Measurements from ENCODE around the gene ALK.
A peak's percentile ranks its signal among the peaks of the same experiment; 100 is the strongest.

Gene ALK

GRCh38 chr2:29525921-29526320 lies 395.5 kb downstream of the ALK start:
- DNase-seq: no peak

- DNase-seq: no peak
Observed at GRCh38 chr2:29524652-29525051, 396.7 kb downstream of the ALK start.

GRCh38 chr2:29522951-29523669 lies 398.3 kb downstream of the ALK start:
- DNase-seq: no peak

DNA sequence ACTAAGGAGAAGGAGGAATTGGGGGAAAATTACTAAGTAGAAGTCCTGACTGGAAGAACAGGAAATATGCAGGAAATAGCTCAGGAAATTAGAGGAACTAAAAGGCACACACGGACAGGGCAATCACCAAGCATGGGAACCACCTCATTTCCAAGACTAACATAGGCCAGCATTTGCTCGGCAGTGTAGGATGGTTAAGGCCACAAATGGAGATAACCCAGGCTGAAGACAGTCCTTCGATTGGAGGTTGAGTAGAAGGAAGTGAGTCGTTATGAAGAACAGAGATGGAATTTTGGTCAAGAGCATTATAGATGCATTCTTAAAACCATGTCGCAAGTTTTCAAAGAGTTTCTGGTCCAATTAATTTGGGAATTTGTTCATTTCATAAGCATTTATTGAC lies 401.4 kb downstream of the ALK start:
- DNase-seq: no peak

DNA sequence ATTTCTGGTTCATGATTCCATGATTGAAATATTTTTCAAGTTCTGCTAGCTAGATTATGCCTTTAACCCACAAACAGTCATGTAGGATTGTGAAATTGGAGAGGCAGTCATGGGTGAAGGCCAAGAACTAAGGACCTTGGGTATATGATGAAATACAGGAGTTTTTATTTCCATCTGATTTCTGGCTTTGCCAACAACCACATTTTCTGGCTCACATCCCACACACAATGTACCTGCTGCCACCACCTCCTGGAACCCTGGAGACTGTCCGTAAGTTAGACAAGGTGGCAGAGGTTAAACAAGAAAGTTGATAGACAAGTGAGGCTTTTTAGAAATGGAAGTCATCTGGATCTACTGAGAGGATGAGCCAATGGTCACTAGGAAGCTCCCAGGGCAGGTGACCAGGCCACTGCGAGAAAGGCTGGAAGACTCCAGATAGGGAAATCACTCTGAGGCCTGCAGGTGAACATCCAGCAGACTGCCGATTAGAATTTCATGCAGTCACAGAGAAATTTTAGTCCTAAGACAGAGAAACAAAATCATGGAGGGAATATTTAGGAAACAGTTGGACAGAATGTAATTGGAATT lies 402.0 kb downstream of the ALK start:
- no peak for DNase-seq

- no peak for DNase-seq
Observed at GRCh38 chr2:29518646-29519337, 402.6 kb downstream of the ALK start.

GRCh38 chr2:29518010-29518409 lies 403.4 kb downstream of the ALK start:
- DNase-seq: no peak

DNA sequence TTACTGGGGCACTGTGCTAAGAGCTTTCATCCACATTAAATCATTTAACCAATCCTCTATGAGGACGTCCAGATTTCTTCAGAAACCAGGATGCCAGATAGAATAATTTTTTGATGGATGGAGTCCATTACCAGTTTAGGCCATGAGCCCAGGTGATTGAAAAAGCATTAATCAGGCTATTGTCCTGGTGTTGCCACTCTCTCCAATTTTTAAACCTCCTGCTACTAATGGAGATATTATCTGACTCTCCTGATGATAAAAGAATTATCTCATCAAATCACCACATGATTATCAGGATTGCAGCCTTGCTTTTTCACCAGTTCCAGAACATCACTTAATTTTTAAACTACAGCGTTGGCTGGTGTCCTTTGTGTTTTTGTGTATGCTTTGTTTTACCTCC lies 404.0 kb downstream of the ALK start:
- DNase-seq: no peak

GRCh38 chr2:29516767-29517166 lies 404.6 kb downstream of the ALK start:
- DNase-seq: no peak

GRCh38 chr2:29509878-29510277 lies 411.5 kb downstream of the ALK start:
- no peak for DNase-seq

GRCh38 chr2:29509397-29509796 lies 412.0 kb downstream of the ALK start:
- DNase-seq: no peak

DNA sequence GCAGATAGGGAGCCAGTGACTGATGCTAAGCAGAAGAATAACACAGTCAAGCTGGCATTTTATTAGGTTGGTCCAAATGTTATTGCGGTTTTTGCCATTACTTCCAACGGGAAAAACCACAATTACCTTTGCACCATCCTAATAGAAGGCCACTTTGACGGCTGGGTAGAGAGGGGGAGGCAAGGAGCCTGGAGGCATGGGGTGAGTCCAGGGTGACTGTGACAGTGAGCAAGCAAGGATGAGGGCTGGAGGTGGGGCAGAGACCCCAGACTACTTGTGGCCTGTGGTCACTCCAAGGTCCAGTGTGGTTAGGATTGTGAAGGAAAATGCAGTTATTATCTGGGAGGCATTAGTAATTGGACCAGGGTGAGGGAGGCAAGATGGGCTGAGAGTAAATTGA lies 416.6 kb downstream of the ALK start:
- no peak for DNase-seq

- no peak for DNase-seq
Observed at GRCh38 chr2:29502460-29502911, 418.9 kb downstream of the ALK start.

- DNase-seq: no peak
Observed at GRCh38 chr2:29497375-29497774, 424.0 kb downstream of the ALK start.

DNA sequence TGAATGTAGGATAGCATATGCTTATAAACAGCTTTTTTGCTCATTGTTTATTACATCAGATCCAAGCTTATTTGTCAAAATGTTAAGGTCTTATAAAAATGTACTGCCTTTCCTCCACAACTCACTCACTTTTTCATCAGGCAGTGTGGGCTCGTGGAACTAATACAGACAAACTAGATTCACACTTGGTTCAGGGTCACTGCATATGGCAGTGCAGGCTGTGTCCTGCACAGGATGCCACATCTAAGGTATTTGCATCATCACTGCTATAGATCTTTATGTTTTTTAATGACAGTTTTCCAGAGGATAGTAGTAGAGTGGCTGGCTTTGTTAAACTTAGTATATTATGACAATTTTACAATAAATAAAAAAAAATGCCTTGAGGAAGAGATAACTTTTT lies 425.2 kb downstream of the ALK start:
- no peak for DNase-seq

DNA sequence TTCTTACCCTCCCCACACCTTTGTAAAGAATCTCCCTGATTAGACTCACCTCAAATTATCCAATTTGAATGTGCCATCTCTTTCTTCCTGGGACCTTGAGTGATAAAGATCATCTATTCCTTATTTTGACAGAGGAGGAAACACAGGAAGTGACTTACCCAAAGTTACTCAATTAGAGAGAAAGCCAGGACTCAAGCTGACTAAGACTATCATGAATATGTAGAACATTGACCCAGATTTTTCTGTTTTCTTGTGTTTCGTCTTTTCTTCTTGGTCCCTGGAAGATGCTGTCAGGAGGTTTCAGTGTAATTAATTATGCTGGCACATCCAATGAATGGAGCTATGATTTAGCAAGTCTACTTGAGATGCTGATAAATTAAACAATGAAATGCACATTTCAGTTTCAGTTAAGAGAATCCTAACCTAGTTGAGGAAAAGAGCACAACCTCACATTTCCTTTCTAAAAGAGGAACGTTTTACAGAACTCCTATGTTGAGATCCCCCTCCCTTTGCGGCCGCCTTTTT lies 425.8 kb downstream of the ALK start:
- no peak for DNase-seq

DNA sequence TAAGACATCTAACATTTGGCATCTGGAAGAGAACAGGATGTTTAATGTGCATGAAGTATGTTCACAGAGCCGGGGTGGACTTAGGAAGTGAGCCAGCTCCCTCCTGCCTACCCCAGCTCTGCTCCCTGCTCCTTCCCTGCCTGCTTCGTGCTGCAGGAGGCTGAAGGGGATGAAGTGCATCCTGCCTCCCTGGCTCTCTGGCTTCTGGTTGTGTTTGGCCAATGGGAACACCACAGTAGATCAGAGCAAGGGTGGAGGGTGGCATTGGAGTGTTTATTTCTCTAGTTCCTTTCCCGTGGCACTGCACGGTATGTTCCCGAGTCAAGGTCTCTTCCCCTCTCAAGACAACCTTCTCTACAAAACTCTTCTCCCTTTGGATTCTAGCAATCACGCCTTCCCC lies 426.3 kb downstream of the ALK start:
- DNase-seq: no peak

- DNase-seq: peak in 1 of 2 experiments; percentile 43
Observed at GRCh38 chr2:29492701-29493100, 428.7 kb downstream of the ALK start.

GRCh38 chr2:29490045-29490444 lies 431.3 kb downstream of the ALK start:
- DNase-seq: no peak

DNA sequence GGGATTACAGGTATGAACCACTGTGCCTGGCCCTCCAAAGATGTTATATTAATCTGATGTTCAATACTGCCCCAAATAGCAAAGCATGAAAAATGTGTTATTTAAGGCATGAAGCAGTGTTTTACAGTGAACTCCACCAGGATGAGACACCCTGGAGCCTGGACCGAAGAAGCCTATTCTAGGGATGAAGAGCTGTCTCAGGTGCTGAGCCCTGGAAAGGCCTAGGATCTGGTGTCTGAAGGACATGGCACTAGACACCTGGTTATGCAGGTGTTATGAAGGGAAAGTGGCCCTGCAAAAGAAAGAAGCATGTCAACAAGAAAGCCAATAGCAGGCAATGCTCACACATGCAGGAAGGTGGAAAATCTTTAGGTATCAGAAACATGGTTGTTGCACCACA lies 431.8 kb downstream of the ALK start:
- DNase-seq: no peak

GRCh38 chr2:29487967-29488555 lies 433.3 kb downstream of the ALK start:
- peak in 1 of 2 experiments; percentile 30 for DNase-seq

DNA sequence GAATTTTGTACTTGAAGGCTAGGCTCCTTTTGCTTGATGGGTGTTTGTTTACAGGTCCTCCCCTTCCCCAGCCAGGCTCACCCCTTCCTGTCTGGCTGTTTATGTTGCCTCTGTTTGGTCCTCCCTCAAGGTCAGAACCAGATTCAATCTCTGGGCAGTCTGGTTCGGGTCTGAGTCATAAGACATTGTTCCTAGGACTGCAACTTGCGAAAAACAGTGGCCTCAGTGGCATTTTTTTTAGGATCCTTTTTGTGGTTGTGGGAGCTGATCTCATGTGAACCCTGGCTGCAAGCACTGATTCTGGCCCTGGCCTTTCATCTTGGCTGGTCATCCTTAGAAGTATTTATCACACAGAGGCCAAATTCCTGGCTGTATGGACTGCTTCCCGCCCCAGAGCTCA lies 435.8 kb downstream of the ALK start:
- no peak for DNase-seq

DNA sequence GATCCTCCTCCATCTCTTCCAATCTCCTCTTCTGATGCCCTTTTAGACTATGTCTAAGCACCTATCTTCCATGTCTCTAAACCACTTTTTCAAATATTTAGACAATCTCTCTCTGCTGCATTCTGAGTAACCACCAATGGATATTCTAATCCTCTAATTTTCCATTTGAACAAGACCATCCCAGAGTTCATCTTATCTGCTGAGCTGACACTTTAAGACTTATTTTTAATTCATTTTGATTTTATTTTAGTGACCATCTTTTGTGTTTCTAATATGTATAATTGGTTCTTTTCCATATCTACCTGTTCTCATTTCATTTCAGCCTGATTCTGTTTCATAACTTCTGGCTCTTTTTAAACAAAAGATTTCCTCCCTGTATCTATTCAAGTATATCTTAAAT lies 436.3 kb downstream of the ALK start:
- DNase-seq: no peak

DNA sequence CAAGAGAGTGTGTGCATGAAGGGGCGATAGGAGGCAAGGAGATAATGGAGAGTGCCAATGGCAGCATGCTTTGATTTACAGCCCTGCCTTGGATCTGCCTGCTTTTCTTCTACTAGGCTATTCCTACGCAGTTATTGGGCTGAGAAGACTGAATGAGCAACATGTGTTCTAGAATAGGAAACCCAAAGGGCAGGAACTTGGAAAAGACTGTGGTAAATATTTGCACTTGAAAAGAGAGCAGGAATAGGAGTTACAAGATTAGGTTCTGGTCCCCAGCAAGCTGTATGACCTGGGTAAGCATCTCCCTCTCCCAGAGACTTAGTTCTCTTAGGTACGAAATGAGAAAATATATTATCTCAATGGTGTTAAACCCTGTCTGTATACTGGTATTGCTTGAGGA lies 438.5 kb downstream of the ALK start:
- DNase-seq: no peak
